Measurements from ENCODE around the gene CCDC69.

Gene CCDC69

GRCh38 chr5:151138114-151138513 is 85.8 kb downstream of the CCDC69 start:
- DNase-seq = no peak

- no peak for DNase-seq
Observed at GRCh38 chr5:151137067-151137825, 86.6 kb downstream of the CCDC69 start.

GRCh38 chr5:151134228-151134627 is 89.7 kb downstream of the CCDC69 start:
- no peak for DNase-seq

- no peak for DNase-seq
Observed at GRCh38 chr5:151132963-151133362, 90.9 kb downstream of the CCDC69 start.
